Neural crest cell (in vitro differentiated cells): ENCODE measurements around the gene SLC1A4. TPM values are rescaled to one million over a fixed set of nuclear protein-coding genes. Genes with fewer than 3 reads are reported as not detected.

ENCODE experiments used
- DNase-seq: peaks from one replicate; pipeline ENCODE4 v3.0.0; 2021; ENCODE audit warnings: low read depth, mixed read lengths, low spot score
- H3K27ac Mint-ChIP-seq: one replicate; pipeline ENCODE4 v1.8.0; 2021; ENCODE audit warnings: mild to moderate bottlenecking, mixed read lengths; ENCODE audit not compliant: unreplicated experiment
- H3K27me3 Mint-ChIP-seq: 2 replicates; pipeline ENCODE4 v1.8.0; 2021; ENCODE audit warnings: low read depth, mild to moderate bottlenecking, mixed read lengths
- H3K36me3 Mint-ChIP-seq: 2 replicates; pipeline ENCODE4 v1.8.0; 2021; ENCODE audit warnings: low read depth, mild to moderate bottlenecking, mixed read lengths
- H3K4me1 Mint-ChIP-seq: 2 replicates; pipeline ENCODE4 v1.8.0; 2021; ENCODE audit warnings: mixed read lengths
- H3K4me3 Mint-ChIP-seq: one replicate; pipeline ENCODE4 v1.8.0; 2021; ENCODE audit warnings: mild to moderate bottlenecking, mixed read lengths
- H3K9me3 Mint-ChIP-seq: 2 replicates; pipeline ENCODE4 v1.8.0; 2021; ENCODE audit warnings: mixed read lengths
- total RNA-seq: library from RNA; stranded (reverse); gene quantifications from 2 replicates; pipeline ENCODE4 v1.2.1, GENCODE V29; 2021
- TF ChIP-seq, protein P1 (sequence below): fragments of 200-600 bp; sonication (generic); conservative IDR thresholded peaks from 2 replicates; pipeline ENCODE4 v1.5.0; 2021; ENCODE audit warnings: antibody characterized with exemption, mild to moderate bottlenecking

The SLC1A4 gene
- total RNA-seq, 1 donor from 2014 or later: 26.8 TPM

DNA sequence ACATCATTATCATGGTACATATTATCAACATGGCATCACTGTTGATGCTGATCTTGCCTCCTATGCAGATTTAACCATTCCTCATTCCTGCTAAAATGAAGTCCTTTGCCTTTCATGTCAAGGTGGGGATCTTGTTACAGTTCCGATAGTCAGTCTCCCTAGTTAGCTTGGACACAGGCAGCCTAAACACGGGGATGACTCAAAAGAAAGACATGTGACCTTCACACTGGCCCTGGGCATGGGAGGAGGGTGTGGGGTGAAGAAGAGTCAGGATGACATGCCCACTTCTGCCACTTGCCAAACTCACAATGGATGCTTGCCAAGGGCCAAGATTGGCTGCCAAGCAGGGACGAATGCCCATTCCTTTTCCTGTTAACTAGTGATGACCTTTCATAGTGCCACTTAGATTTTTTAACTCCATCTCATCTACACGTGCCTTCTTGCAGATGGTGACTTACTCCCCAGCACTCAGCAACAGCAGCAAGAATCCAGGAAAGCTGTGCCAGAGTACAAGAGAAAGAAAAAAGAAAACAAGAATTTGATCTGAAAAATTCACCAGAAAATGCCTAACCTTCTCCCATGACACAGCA, 13.9 kb upstream of the SLC1A4 start:
- TF ChIP-seq, protein P1, sequence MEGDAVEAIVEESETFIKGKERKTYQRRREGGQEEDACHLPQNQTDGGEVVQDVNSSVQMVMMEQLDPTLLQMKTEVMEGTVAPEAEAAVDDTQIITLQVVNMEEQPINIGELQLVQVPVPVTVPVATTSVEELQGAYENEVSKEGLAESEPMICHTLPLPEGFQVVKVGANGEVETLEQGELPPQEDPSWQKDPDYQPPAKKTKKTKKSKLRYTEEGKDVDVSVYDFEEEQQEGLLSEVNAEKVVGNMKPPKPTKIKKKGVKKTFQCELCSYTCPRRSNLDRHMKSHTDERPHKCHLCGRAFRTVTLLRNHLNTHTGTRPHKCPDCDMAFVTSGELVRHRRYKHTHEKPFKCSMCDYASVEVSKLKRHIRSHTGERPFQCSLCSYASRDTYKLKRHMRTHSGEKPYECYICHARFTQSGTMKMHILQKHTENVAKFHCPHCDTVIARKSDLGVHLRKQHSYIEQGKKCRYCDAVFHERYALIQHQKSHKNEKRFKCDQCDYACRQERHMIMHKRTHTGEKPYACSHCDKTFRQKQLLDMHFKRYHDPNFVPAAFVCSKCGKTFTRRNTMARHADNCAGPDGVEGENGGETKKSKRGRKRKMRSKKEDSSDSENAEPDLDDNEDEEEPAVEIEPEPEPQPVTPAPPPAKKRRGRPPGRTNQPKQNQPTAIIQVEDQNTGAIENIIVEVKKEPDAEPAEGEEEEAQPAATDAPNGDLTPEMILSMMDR: no peak
- H3K36me3 Mint-ChIP-seq: no peaks in the 10 kb centered on the region
- no peak overlapping the region for H3K4me3 Mint-ChIP-seq
- peaks cover 3% of the 10 kb centered on the region for H3K4me1 Mint-ChIP-seq
- no peaks in the 10 kb centered on the region for H3K9me3 Mint-ChIP-seq
- DNase-seq: no peak
- no peaks in the 10 kb centered on the region for H3K27me3 Mint-ChIP-seq
- H3K27ac Mint-ChIP-seq: no peak overlapping the region

DNA sequence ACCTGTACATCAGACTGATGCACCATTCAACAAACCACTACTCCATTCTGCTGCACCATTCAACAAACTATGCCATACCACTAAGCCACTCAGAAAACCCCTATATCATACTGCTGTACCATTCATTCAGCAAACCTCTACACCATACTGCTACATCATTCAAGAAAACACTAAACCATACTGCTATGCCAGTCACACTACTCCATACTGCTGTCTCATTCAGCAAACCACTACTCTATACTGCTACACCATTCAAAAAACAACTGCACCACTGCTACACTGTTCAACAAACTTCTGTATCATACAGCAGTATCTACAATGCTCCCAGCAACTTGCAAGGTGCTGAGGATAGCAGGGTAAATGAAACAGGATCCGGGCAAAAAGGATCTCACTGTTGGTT, 12.9 kb upstream of the SLC1A4 start:
- Mint-ChIP-seq H3K4me3 (no peak overlapping the region), H3K4me1 (peaks cover 3% of the 10 kb centered on the region), H3K36me3 (no peaks in the 10 kb centered on the region), H3K27me3 (no peaks in the 10 kb centered on the region), H3K27ac (no peak overlapping the region), H3K9me3 (no peaks in the 10 kb centered on the region)
- DNase-seq: no peak
- TF ChIP-seq, protein P1: no peak

DNA sequence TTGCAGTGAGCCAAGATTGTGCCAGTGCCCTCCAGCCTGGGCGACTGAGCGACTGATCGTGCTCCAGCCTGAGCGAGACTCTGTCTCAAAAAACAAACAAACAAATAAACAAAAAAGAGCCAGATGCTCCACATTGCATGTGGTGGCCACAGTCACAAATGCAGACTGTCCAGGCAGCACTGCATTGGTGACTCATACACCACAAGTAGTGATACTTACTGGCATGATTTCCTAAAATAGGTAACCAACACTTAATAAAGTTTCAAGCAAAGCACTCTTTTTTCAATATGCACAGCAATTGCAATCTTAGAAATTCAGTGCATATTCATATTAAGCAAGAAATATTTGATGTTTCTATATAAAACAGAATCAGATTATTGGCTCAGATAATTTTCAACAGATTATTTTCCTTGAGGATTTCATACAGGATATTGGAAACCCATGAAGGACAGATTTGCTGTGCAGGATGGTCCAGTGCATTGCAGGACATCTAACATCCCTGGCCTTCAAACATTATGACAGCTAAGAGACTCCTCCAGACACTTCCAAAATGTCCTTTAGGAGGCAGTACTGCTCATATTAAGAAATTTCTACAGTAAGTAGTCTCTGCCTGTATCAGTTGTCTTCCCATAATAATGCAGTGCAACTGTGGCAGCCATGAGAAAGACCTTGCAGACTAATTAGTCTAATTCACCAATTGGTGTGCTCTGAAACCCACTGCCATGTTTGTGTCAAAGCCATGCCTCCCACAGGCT, 10.5 kb upstream of the SLC1A4 start:
- TF ChIP-seq, protein P1: peak; percentile 15
- H3K27me3 Mint-ChIP-seq: no peaks in the 10 kb centered on the region
- no peaks in the 10 kb centered on the region for H3K36me3 Mint-ChIP-seq
- no peak overlapping the region for H3K4me3 Mint-ChIP-seq
- H3K27ac Mint-ChIP-seq: no peak overlapping the region
- H3K9me3 Mint-ChIP-seq: no peaks in the 10 kb centered on the region
- DNase-seq: no peak
- H3K4me1 Mint-ChIP-seq: peaks cover 11% of the 10 kb centered on the region

DNA sequence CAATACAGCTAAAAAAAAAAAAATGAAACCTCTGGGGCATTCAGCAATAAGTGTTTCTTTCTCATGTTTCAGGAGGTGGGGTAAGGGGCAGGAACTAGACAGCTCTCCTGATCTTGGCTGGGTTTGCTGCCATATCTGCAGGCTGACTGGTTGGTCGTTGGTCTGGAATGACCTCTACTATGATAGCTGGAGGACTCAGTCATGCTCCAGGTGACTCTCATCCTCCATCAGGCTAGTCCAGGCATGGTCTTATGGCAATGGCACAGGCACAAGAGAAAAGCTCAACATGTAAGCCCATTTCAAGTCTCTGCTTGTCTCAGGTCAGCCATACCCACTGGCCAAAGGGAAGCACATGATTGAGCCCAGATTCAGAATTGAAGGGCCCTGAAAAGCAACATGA, 9.5 kb upstream of the SLC1A4 start:
- no peak for DNase-seq
- Mint-ChIP-seq H3K27ac (peak overlapping the region; percentile 3), H3K4me1 (peaks cover 11% of the 10 kb centered on the region), H3K4me3 (no peak overlapping the region), H3K27me3 (no peaks in the 10 kb centered on the region), H3K9me3 (no peaks in the 10 kb centered on the region), H3K36me3 (no peaks in the 10 kb centered on the region)
- TF ChIP-seq, protein P1: no peak

DNA sequence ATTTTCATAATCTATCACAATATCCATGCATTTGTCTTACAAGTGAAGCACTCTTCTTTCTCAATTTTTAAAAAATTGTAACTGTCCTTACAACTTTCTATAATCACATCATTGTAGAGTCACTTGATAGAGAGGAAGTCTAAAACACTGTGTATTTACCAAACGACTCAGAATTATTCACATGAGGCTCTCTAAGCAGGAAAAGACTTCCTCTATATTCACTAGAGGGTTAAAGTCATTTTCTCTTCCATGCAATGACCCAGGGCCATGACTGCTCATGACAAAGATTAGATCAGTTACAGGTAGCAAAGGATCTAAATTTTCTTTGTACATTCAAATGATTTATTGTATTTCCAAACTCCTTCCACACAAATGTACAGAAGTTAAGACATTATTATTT, 9.0 kb upstream of the SLC1A4 start:
- Mint-ChIP-seq H3K4me3 (no peak overlapping the region), H3K4me1 (peaks cover 11% of the 10 kb centered on the region), H3K27ac (no peak overlapping the region), H3K9me3 (no peaks in the 10 kb centered on the region), H3K27me3 (no peaks in the 10 kb centered on the region), H3K36me3 (no peaks in the 10 kb centered on the region)
- no peak for DNase-seq
- TF ChIP-seq, protein P1: no peak
